HG02623 (cell line): ENCODE data around the gene CEND1.

Source experiments
- ATAC-seq: cut with Tn5 transposase; IDR thresholded peaks from one replicate; pipeline ENCODE4 v1.9.1; 2021; ENCODE audit warnings: moderate library complexity; ENCODE audit not compliant: unreplicated experiment

Gene CEND1

GRCh38 chr11:827897-828192 is 38.0 kb upstream of the CEND1 start, which contains the start of gene CRACR2B:
Gene CRACR2B (plus strand): TSS chr11:827919. CDS start chr11:828608, 689 bp downstream.
- ATAC-seq: no peak

DNA sequence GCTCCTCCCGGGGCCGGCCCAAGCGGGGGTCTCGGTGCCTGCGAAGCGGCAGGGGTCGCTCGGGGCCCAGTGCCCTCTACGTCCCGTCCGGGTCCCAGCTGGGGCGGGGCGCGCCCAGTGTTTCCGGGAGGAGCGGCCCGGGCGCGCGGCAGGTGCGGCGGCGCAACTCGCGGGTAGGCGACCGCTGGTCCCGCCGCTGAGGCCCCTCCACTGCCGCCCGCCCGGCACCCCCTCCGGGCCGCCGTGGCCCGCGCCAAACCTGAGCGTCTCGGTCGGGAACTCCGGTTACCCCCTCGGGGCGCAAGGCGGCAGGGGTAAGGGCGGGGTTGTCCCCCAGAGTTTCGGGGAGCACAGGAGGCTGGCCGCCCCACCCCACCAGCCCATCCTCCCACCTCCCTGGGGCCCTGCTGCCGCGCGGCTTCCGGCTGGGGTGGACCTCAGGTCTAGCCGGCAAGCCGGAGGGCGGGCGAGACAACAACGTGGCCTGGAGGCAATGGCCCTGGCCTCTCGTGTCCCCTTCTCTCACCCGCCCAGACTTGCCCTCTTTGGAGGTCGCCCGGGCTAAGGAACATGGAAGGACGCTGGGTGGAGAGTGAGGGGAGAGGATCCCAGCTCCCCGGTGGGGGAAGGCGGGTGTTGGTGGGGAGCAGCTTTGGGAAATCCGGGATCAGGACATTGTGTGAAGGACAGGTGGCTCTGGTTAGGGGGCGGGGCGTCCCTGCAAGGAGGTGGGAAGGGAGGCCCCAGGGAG is 37.4 kb upstream of the CEND1 start:
- ATAC-seq: no peak

DNA sequence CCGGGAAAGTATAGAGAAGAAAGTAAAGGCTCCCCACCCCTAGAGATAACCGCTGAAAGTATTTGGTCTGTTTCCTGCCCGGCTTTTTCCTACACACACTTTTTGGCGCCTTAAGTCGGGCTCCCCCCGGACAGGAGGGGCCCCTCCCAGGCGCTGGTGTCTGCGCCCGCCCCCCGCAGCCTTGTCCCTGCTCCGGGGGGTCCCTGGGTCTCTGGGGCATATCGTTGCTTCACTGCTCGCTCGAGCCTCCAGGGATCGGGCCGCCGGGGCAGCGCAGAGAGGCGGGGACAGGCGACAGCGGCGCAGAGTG is 36.9 kb upstream of the CEND1 start:
- ATAC-seq: no peak

- no peak for ATAC-seq
These were observed 36.3 kb upstream of the CEND1 start for GRCh38 chr11:826227-826621.

DNA sequence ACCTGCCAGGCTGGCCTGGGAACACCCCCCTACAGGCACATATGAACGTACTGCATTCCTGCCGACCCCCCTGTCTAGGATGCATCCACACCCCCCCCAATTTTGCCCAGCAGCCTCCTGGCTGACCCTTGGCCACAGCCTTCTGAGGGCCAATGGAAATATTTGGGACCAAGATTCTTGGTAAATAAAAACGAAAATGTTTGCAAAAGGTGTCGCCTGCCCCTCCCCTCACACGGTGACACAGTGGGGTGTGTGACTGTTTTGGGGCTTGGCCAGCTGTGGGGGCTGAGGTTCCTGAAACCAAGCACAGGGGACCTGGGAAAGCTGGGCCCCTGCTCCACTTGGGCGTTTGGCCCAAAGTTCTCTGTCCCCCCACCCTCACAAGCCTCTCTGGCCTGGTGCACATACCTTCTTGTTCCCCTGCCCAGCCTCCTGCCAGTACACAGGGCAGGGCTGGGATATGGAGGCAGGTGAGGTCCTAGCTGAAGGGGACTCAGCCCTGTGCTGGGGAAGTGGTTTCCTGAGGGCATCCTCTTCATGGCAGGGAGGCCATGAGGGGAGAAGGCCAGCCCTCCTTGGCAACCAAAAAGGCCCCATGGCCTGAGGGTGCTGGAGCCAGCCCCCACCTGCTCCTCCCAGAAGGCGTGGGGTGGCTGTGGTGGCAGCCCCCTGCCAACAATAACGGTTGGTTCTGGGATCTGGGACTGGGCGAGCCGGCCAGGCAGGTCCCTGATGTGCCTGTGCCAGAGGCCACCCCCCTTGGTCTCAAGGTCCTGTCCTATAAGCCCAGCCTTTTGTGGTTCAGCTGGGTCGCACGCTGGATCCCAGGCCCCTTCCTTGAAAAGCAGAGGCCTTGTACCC is 35.7 kb upstream of the CEND1 start:
- ATAC-seq: no peak

DNA sequence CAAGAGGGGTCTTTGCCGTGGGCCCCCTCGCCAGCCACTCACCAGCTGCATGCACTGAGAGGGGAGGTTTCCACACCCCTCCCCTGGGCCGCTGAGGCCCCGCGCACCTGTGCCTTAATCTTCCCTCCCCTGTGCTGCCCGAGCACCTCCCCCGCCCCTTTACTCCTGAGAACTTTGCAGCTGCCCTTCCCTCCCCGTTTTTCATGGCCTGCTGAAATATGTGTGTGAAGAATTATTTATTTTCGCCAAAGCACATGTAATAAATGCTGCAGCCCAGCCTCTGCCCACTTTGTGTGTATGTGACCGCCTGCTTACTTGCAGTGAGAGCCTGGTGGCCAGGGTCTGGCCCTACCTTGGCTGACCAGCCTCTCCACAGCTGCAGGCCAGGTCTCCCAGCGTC is 35.1 kb upstream of the CEND1 start:
- ATAC-seq: no peak

DNA sequence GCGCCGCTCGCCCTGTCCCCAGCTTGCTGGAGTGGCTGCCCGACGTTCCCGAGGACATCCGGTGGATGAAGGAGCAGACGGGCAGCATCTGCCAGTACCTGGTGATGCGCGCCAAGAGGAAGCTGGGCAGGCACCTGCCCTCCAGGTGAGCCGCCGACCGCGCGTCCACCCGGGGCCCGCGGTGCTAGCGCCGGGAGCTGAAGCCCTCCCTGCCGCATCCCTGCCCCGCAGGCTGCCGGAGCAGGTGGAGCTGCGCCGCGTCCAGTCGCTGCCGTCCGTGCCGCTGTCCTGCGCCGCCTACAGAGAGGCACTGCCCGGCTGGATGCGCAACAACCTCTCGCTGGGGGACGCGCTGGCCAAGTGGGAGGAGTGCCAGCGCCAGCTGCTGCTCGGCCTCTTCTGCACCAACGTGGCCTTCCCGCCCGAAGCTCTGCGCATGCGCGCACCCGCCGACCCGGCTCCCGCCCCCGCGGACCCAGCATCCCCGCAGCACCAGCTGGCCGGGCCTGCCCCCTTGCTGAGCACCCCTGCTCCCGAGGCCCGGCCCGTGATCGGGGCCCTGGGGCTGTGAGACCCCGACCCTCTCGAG is 34.5 kb upstream of the CEND1 start:
- ATAC-seq: no peak

- ATAC-seq: no peak
These were observed 33.8 kb upstream of the CEND1 start for GRCh38 chr11:823441-824291.

DNA sequence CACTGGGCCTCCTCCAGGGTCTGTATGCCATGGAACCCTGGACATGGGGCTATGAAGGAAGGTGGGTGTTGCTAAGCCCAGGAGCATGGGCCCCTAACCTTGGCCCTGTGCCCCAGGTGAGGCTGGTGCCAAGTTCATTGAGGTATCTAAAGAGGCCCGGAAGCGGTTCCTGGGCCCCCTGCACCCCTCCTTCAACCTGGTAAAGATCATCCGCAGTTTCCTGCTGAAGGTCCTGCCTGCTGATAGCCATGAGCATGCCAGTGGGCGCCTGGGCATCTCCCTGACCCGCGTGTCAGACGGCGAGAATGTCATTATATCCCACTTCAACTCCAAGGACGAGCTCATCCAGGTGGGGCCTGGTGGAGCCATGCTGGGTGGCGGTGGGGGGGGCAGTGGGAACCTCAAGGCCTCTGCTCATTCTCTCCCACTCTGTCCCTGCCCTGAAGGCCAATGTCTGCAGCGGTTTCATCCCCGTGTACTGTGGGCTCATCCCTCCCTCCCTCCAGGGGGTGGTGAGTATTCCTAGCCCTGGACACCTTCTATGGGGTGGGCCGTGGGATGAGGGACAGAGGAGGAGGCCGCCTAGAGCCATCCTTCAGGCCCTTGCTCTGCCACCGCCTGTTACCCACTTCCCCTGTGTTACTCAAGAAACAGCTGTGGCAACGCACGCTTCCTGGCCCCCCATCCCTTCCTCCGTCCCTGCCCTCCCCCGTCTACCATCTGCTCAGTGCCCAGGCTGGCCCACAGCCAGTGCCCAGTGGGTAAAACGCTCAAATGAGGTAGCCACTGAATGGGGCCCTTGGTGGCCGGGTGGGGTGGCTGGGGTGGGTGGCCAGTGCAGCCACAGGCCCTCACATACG is 31.9 kb upstream of the CEND1 start:
- ATAC-seq: no peak

- ATAC-seq: no peak
These were observed 31.0 kb upstream of the CEND1 start for GRCh38 chr11:820655-821511.

- peak; percentile 50 for ATAC-seq
These were observed 30.2 kb upstream of the CEND1 start for GRCh38 chr11:819943-820649.

GRCh38 chr11:819129-819931 is 29.4 kb upstream of the CEND1 start:
- peak; percentile 63 for ATAC-seq

DNA sequence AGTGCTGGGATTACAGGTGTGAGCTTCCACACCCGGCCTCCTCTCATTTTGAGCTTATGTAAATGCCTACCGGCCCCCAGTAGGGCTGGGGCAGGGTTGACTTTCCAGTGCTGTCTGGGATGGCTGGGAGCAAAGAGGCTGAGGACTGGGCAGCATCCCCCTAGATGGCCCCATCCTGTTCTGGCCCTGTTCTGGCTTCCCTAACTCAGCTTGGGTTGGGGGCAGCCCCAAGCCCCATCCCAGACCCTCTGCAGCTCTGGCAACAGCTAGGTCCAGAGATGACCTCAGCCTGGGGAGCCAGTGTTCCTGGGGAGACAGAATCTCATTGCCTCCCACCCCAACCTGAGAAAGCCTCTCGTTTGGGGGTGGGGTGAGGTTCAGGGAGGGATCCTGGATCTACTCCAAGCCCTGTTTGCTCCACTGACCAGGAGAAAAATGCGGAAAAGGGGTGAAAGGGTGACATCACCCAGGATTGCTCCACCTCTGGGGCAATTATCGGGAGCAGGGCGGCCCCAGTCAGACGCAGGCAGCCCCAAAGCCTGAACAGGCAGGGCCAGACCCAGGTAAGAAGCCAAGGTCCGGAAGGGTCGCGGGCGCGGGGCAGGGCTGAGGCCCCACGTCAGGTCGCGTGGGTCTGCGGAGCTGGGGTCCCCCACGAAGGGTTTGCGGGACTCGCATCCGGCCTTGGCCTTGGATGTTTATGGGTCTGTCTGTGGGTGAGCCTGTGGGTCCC is 28.7 kb upstream of the CEND1 start, which contains the start of gene PNPLA2:
PNPLA2 (plus strand) TSS at position 519 of the 733 bp plus-strand sequence. CDS start 805 bp downstream, outside the sequence.
- ATAC-seq: no peak

- no peak for ATAC-seq
These were observed 26.5 kb upstream of the CEND1 start for GRCh38 chr11:816433-816779.

- no peak for ATAC-seq
These were observed 26.0 kb upstream of the CEND1 start for GRCh38 chr11:815675-816432.

- ATAC-seq: no peak
These were observed 23.7 kb upstream of the CEND1 start for GRCh38 chr11:813456-814096.
